ENCODE results near the gene VAV2.

The VAV2 gene

GRCh38 chr9:133715295-133715865 is 276.7 kb downstream of the VAV2 start:
- no peak for DNase-seq

GRCh38 chr9:133714606-133715294 is 277.4 kb downstream of the VAV2 start:
- no peak for DNase-seq

- no peak for DNase-seq
Measured at GRCh38 chr9:133713960-133714495, 278.1 kb downstream of the VAV2 start.

GRCh38 chr9:133713150-133713959 is 278.8 kb downstream of the VAV2 start:
- DNase-seq: no peak

GRCh38 chr9:133712221-133713100 is 279.7 kb downstream of the VAV2 start:
- DNase-seq: no peak

Data from activated gamma-delta T cell treated with Interleukin-2 at 50 U/mL for 16 hours (primary cell).